HG03095 (cell line): ENCODE measurements around the gene PRR30.
"Not testable (repeated sequence)": the region's sequence is repeated elsewhere in the genome, so short reads cannot be mapped to it uniquely, and the experiment has no call there.

Source experiments
- ATAC-seq: cut with Tn5 transposase; IDR thresholded peaks from one replicate; pipeline ENCODE4 v1.9.1; 2021; ENCODE audit warnings: moderate library complexity; ENCODE audit not compliant: unreplicated experiment

Gene PRR30

GRCh38 chr2:27130396-27130795 is 8.8 kb downstream of the PRR30 start:
- ATAC-seq = no peak

GRCh38 chr2:27128668-27129571 is 10.3 kb downstream of the PRR30 start:
- ATAC-seq = no peak

DNA sequence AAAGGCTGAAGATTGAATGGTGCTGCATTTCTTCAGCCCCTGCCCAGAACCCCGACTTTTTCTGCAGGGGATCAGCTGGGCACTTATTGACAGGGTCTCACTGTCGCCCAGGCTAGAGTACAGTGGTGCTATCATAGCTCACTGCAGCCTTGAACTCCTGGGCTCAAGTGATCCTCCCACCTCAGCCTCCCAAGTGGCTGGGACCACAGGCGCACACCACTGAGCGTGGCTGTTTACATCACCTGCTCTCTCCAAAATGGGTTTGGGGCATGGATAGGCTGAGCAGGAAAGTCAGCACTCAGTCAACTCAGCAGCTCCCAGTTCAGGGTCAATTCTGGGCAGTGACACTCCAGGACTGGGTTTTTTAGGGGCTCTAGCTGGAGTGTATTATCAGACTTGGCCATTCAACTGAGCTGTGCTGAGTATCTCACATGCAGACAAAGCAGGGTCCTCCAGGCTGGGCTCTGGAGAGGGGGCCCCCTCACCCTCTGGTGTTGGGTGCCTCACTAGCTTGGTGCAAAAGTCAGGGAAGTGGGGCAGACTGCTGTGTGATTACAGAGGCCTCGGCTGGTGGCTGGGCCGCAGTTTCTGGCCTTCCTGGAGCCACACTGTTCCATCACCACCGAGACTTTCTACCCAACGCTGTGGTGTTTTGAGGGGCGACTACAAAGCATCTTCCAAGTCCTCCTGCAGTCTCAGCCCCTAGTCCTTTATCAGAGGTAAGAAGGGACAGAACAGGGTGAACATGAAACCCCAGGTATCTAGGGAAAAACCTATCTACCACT is 11.1 kb downstream of the PRR30 start:
- no peak for ATAC-seq

GRCh38 chr2:27126252-27126710 is 12.9 kb downstream of the PRR30 start:
- no peak for ATAC-seq

GRCh38 chr2:27125104-27125503 is 14.1 kb downstream of the PRR30 start:
- ATAC-seq = no peak

GRCh38 chr2:27123302-27124150 is 15.7 kb downstream of the PRR30 start, which contains the start of gene ABHD1:
Gene ABHD1, plus strand, starts transcription at chr2:27123815. Its CDS starts 134 bp downstream, at chr2:27123949.
- ATAC-seq = no peak

- ATAC-seq = no peak
Measured at GRCh38 chr2:27122791-27123190, 16.4 kb downstream of the PRR30 start.

- ATAC-seq = no peak
Measured at GRCh38 chr2:27121906-27122305, 17.3 kb downstream of the PRR30 start.

DNA sequence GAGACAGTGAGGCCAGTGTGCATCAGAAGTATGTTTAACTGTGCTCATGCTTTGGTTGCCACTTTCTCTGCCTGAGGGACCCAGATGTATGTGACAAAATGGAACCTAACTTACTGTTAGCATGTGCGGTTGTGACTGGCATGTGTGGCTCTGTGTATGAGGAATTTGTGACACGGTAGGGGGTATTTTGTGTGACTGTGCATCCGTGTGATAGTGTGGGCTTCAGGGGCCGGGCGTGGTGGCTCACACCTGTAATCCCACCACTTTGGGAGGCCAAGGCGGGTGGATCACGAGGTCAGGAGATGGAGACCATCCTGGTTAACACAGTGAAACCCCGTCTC is 19.9 kb downstream of the PRR30 start:
- ATAC-seq = not testable (repeated sequence)

GRCh38 chr2:27118525-27119329 is 20.5 kb downstream of the PRR30 start, which contains the start of gene CGREF1:
Gene CGREF1, minus strand, starts transcription at chr2:27119128. Its CDS starts 14,762 bp downstream, at chr2:27104366.
- no peak for ATAC-seq

DNA sequence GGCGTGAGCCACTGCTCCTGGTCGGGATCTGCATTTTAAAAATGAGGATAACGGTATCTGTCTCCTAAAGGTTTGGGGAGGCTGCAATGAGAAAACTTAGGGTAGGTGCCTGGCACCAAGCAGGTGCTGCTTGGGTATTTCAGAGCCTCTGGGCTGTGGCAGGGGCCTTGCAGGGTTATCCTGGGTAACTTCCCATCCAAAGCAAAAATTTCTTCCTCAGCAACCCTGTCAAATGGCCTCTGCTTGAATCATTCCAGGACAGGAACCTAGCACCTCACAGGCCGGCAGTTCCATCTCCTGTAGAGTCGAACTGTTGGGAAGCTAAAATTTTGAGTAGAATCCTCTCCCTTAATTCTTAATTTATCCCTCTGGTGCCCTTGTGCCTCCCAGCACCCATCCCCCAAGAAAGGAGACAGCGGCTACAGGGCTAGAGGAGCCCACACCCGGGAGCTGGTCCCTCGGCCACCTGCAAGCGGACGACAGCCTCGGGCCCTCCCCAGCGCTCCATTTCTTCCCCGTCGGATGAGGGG is 21.1 kb downstream of the PRR30 start:
- ATAC-seq = no peak

DNA sequence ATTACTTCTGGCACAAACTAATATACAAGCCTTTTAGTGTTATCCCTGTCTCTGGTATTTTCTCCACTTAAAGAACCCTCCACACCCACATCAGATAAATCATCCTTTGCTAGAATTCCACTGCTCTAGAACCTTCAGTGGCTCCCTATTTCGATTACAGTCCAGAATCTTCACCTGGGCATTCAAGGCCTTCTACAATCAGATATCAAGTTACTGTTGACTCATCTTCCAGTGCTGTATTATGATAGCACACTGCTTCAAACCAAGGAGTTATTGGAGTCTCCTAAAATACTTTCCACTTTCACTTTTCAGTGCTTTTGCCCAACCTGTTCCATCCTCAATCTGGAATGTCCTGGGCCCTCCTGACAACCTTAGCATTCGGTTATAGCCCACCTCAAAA is 23.7 kb downstream of the PRR30 start:
- ATAC-seq = no peak

DNA sequence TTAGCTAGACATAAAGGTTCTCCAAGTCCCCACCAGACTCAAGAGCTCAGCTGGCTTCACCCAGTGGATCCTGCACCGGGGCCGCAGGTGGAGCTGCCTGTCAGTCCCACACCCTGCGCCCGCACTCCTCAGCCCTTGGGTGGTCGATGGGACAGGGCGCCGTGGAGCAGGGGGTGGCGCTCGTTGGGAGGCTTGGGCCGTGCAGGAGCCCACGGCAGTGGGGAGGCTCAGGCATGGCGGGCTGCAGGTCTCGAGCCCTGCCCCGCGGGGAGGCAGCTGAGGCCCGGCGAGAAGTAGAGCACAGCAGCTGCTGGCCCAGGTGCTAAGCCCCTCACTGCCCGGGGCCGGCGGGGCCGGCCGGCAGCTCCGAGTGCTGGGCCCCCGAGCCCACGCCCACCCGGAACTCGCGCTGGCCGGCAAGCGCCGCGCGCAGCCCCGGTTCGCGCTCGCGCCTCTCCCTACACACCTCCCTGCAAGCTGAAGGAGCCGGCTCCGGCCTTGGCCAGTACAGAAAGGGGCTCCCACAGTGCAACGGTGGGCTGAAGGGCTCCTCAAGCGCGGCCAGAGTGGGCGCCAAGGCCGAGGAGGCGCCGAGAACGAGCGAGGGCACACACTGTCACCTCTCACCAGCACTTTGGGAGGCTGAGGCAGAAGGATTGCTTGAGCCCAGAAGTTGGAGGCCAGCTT is 27.7 kb downstream of the PRR30 start:
- ATAC-seq = not testable (repeated sequence)

DNA sequence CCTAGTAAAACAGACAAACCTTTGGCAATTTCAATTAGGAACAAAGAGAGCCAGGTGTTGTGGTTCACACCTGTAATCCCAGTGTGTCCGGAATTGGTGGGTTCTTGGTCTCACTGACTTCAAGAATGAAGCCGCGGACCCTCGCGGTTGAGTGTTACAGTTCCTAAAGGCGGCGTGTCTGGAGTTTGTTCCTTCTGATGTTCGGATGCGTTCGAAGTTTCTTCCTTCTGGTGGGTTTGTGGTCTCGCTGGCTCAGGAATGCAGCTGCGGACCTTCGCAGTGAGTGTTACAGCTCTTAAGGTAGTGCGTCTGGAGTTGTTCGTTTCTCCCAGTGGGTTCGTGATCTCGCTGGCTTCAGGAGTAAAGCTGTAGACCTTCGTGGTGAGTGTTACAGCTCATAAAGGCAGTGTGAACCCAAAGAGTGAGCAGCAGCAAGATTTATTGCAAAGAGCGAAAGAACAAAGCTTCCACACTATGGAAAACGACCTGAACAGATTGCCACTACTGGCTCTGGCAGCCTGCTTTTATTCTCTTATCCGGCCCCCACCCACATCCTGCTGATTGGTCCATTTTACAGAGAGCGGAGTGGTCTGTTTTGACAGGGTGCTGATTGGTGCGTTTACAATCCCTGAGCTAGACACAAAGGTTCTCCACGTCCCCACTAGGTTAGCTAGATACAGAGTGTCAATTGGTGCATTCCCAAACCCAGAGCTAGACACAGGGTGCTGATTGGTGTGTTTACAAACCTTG is 28.4 kb downstream of the PRR30 start:
- ATAC-seq = not testable (repeated sequence)

DNA sequence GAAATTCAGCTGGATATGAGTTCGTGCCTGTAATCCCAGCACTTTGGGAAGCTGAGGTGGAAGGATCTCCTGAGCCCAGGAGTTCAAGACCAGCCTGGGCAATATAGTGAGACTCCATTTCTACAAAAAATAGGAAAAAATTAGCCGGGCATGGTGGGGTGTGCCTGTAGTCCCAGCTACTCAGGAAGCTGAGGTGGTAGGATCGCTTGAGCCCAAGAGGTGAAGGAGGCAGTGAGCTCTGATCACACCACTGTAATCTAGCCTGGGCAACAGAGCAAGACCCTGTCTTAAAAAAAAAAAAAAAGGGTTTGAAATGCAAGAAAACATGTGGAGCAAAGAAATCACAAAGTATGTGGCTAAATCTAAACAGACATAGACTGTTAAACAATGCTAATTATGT is 30.1 kb downstream of the PRR30 start:
- no peak for ATAC-seq

GRCh38 chr2:27108221-27108620 is 31.0 kb downstream of the PRR30 start:
- ATAC-seq = no peak

DNA sequence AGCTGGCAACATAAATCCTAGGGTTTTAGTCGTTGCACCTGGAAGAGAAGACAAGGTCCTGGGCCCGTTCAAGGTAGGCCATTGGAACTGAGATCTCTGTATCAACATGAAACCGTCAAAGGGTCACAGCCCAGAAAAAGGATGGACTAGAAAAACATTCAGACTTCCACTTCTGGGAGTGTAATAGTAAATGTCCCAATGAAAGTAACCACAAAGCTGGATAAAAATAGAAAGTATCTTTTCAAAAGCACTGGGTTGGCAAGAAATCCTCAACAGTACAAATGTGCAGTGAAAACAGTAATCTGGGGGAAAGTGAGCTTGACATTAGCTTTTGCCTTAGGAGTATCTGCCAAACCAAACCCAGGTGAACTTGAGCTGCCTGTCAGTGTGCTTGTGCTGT is 33.2 kb downstream of the PRR30 start:
- ATAC-seq = no peak

DNA sequence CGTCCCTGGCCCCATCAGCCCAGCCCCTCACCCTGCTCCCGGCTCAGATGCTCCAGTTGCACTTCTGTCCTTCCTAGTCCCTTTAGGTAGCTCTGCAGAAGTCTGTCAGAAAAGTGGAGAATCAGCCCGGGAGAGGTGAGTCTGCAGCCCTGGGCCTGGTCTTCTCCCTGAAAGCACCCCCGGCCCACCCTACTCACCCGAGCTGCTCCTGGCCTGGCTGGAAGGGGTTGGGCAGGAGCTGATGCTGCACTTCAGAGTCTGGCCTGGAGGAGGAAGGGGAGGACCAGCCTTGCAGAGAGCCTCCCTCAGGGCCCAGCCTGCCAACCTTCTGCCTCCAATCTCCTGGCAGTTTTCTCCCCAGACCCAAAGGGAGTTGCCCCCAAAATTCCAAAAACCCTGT is 36.9 kb downstream of the PRR30 start:
- no peak for ATAC-seq

DNA sequence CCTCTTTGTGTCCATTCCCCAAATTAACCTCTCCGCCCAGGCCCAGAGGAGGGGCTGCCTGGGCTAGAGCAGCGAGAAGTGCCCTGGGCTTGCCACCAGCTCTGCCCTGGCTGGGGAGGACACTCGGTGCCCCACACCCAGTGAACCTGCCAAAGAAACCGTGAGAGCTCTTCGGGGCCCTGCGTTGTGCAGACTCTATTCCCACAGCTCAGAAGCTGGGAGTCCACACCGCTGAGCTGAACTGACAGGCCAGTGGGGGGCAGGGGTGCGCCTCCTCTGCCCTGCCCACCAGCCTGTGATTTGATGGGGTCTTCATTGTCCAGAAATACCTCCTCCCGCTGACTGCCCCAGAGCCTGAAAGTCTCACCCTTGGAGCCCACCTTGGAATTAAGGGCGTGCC is 39.2 kb downstream of the PRR30 start:
- no peak for ATAC-seq
